ENCODE measurements around the gene C20orf141.
"Not testable (repeated sequence)": the region's sequence is repeated elsewhere in the genome, so short reads cannot be mapped to it uniquely, and the experiment has no call there.

Gene C20orf141, protein sequence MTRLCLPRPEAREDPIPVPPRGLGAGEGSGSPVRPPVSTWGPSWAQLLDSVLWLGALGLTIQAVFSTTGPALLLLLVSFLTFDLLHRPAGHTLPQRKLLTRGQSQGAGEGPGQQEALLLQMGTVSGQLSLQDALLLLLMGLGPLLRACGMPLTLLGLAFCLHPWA

DNA sequence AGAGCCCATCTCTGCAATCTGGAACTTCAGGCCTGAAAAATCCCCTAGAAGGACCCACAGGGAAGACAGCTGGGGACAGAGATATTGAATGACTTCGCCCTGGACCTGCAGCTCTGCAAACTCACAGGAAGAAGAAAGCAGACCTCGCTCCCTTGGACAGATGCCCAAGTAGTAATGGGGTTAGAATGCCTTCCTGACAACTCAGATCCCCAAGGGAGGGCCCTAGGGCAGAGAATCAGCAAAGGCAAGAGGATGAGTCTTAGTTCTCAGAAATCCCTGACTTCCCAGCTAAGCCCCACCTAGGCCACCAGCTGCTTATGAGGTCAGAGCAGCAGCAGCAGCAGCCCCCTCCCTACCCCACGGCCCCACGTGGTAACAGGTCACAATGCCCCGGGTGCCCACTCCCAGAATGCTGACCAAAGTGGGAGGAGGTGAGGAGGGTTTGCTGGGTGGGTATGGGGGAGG lies at the start of gene C20orf141:
C20orf141 (plus strand) TSS at position 401 of the 465 bp plus-strand sequence. CDS start 198 bp downstream, outside the sequence.
- no peaks in the 10 kb centered on the region for H3K9me2 ChIP-seq (ENCODE audit: low read depth, low read length)
- H3K4me2 ChIP-seq (ENCODE audit: low read length): no peak within 1 kb of the TSS
- no peaks in the 10 kb centered on the region for H3K4me1 ChIP-seq (ENCODE audit: insufficient read depth, low read length, severe bottlenecking)
- H4K20me1 ChIP-seq (ENCODE audit: insufficient read depth, low read length): no peaks in the 10 kb centered on the region
- H3K4me3 ChIP-seq (ENCODE audit: low read depth, low read length, poor library complexity, severe bottlenecking): no peak within 1 kb of the TSS
- H2AFZ ChIP-seq (ENCODE audit: low read length): no peak within 1 kb of the TSS
- TF ChIP-seq EZH2 (IDR thresholded peaks at IDR 0.05; ENCODE audit: borderline replicate concordance, low read length): no peak
- no peak within 1 kb of the TSS for H3K9ac ChIP-seq (ENCODE audit: low read length)
- no peak within 1 kb of the TSS for H3K27ac ChIP-seq (ENCODE audit: low read depth, low read length, poor library complexity, severe bottlenecking)
- H3K79me2 ChIP-seq (ENCODE audit: insufficient read depth, low read length): no peaks in the 10 kb centered on the region
- no peaks in the 10 kb centered on the region for H3K9me3 ChIP-seq (ENCODE audit: low read length)
- no peaks in the 10 kb centered on the region for H3F3A ChIP-seq (ENCODE audit: insufficient read depth, low read length)
- 0 out of 2 replicates have a peak, but pooled peaks cover 4% of the 10 kb centered on the region for H3K27me3 ChIP-seq (ENCODE audit: insufficient read depth, low read length)
- H3K36me3 ChIP-seq (ENCODE audit: insufficient read depth, low read length): no peaks in the 10 kb centered on the region

DNA sequence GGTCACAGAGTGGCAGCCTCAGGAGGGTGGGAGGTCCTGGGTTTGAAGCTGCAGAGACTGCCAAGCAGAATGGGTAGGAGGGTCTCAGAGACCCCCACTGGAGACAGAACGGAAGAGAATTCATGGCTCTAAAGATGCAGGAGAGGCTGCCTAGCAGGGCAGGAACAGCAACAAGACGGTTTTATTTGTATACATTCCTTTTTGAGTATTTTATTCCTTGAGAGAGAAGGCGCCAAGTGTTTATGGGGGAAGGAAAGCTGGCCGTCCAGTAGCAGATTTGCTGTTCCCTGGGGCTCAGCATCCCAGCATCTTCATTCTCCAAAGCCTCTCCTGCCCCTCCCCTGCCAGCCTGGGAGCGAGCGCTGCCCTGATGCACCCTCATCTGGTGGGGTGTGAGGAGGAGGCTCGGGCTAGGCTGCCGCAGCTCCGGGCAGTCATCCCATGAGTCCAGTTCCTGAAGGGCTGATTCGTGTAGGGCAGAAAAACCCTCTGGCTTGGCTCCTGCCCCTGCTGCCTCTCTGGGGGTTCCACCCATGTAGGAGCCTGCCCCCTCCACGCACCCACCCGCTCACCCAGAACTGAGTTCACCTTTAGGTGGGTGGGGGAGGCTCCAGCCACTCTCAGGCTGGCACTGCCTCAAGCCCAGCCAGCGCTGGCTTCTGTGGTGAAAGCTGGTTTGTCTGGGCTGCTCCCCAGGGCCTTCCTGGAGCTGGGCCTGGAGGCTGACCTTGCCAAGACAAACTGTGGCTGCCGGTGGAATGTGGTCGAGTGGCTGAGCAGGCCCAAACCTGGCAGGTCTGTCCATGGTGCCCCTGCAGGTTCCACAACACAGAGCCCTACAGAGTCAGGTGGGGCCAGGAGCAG lies 46.8 kb upstream of the C20orf141 start:
- Histone ChIP-seq H4K20me1 (ENCODE audit: insufficient read depth, low read length) (no peaks in the 10 kb centered on the region), H2AFZ (ENCODE audit: low read length) (no peak overlapping the region), H3K4me3 (ENCODE audit: low read depth, low read length, poor library complexity, severe bottlenecking) (no peak overlapping the region), H3K79me2 (ENCODE audit: insufficient read depth, low read length) (no peaks in the 10 kb centered on the region), H3K4me1 (ENCODE audit: insufficient read depth, low read length, severe bottlenecking) (no peaks in the 10 kb centered on the region), H3K9ac (ENCODE audit: low read length) (no peak overlapping the region), H3K27ac (ENCODE audit: low read depth, low read length, poor library complexity, severe bottlenecking) (no peak overlapping the region), H3K36me3 (ENCODE audit: insufficient read depth, low read length) (no peaks in the 10 kb centered on the region), H3K27me3 (ENCODE audit: insufficient read depth, low read length) (peaks cover 3% of the 10 kb centered on the region; the same call in 1 of the 2 replicates), H3K9me2 (ENCODE audit: low read depth, low read length) (no peaks in the 10 kb centered on the region), H3K4me2 (ENCODE audit: low read length) (no peak overlapping the region), H3F3A (ENCODE audit: insufficient read depth, low read length) (no peaks in the 10 kb centered on the region), H3K9me3 (ENCODE audit: low read length) (no peaks in the 10 kb centered on the region)
- TF ChIP-seq, protein P1, sequence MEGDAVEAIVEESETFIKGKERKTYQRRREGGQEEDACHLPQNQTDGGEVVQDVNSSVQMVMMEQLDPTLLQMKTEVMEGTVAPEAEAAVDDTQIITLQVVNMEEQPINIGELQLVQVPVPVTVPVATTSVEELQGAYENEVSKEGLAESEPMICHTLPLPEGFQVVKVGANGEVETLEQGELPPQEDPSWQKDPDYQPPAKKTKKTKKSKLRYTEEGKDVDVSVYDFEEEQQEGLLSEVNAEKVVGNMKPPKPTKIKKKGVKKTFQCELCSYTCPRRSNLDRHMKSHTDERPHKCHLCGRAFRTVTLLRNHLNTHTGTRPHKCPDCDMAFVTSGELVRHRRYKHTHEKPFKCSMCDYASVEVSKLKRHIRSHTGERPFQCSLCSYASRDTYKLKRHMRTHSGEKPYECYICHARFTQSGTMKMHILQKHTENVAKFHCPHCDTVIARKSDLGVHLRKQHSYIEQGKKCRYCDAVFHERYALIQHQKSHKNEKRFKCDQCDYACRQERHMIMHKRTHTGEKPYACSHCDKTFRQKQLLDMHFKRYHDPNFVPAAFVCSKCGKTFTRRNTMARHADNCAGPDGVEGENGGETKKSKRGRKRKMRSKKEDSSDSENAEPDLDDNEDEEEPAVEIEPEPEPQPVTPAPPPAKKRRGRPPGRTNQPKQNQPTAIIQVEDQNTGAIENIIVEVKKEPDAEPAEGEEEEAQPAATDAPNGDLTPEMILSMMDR (IDR thresholded peaks at IDR 0.05; ENCODE audit: low read length): no peak
- no peak for TF ChIP-seq EZH2 (IDR thresholded peaks at IDR 0.05; ENCODE audit: borderline replicate concordance, low read length)

DNA sequence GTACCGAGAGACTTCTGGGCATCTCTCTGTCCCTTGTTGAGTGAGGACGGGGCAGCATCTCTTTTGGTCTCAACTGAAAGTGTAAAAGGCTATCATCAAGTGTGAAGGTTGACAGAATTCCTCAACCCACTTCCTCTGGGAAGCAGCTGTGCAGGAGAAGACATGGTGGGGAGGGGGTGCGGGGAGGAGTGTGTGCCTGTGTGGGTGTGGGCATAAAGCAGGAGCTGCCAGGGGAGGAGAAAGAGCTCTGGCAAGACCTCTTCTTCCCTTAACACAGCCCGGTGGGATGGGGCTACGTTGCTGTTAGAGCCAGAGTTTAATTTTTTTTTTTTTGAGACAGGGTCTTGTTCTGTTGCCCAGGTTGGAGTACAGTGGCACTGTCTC lies 46.2 kb upstream of the C20orf141 start:
- no peak overlapping the region for H3K4me3 ChIP-seq (ENCODE audit: low read depth, low read length, poor library complexity, severe bottlenecking)
- no peaks in the 10 kb centered on the region for H3K9me3 ChIP-seq (ENCODE audit: low read length)
- H3F3A ChIP-seq (ENCODE audit: insufficient read depth, low read length): no peaks in the 10 kb centered on the region
- no peaks in the 10 kb centered on the region for H3K4me1 ChIP-seq (ENCODE audit: insufficient read depth, low read length, severe bottlenecking)
- no peak overlapping the region for H3K4me2 ChIP-seq (ENCODE audit: low read length)
- H2AFZ ChIP-seq (ENCODE audit: low read length): no peak overlapping the region
- H3K79me2 ChIP-seq (ENCODE audit: insufficient read depth, low read length): no peaks in the 10 kb centered on the region
- no peak overlapping the region for H3K9ac ChIP-seq (ENCODE audit: low read length)
- H3K9me2 ChIP-seq (ENCODE audit: low read depth, low read length): no peaks in the 10 kb centered on the region
- TF ChIP-seq EZH2 (IDR thresholded peaks at IDR 0.05; ENCODE audit: borderline replicate concordance, low read length): no peak
- TF ChIP-seq, protein P1 (IDR thresholded peaks at IDR 0.05; ENCODE audit: low read length): no peak
- H4K20me1 ChIP-seq (ENCODE audit: insufficient read depth, low read length): no peaks in the 10 kb centered on the region
- H3K27me3 ChIP-seq (ENCODE audit: insufficient read depth, low read length): peaks cover 3% of the 10 kb centered on the region; the same call in 1 of the 2 replicates
- no peaks in the 10 kb centered on the region for H3K36me3 ChIP-seq (ENCODE audit: insufficient read depth, low read length)
- no peak overlapping the region for H3K27ac ChIP-seq (ENCODE audit: low read depth, low read length, poor library complexity, severe bottlenecking)

DNA sequence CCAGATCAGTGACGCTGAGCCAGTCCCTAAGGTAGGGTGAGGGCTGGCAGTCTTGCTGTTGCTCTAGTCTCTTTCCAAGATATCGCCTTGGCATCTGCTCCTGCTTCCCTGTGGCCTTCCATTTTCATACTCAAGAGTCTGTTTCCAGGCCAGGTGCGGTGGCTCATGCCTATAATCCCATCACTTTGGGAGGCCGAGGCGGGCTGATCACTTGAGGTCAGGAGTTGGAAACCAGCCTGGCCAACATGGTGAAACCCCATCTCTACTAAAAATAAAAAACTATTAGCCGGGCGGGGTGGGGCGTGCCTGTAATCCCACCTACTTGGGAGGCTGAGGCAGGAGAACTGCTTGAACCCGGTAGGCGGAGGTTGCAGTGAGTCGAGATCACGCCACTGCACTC lies 44.7 kb upstream of the C20orf141 start:
- not testable (repeated sequence) for H3K79me2 ChIP-seq (ENCODE audit: insufficient read depth, low read length); H4K20me1 ChIP-seq (ENCODE audit: insufficient read depth, low read length); H3K36me3 ChIP-seq (ENCODE audit: insufficient read depth, low read length); H3K4me1 ChIP-seq (ENCODE audit: insufficient read depth, low read length, severe bottlenecking); H3K4me2 ChIP-seq (ENCODE audit: low read length); H3K4me3 ChIP-seq (ENCODE audit: low read depth, low read length, poor library complexity, severe bottlenecking); H3K9me2 ChIP-seq (ENCODE audit: low read depth, low read length); H2AFZ ChIP-seq (ENCODE audit: low read length); H3K9me3 ChIP-seq (ENCODE audit: low read length); H3K27me3 ChIP-seq (ENCODE audit: insufficient read depth, low read length); H3K9ac ChIP-seq (ENCODE audit: low read length); H3K27ac ChIP-seq (ENCODE audit: low read depth, low read length, poor library complexity, severe bottlenecking); H3F3A ChIP-seq (ENCODE audit: insufficient read depth, low read length)
